ENCODE data around the gene PAIP2B. TPM values are rescaled to one million over a fixed set of nuclear protein-coding genes. Genes with fewer than 3 reads are reported as not detected.

The PAIP2B gene
- polyA plus RNA-seq, 1 of the 3 experiments (the other 2 are of a cell fraction), result 0.20 TPM

DNA sequence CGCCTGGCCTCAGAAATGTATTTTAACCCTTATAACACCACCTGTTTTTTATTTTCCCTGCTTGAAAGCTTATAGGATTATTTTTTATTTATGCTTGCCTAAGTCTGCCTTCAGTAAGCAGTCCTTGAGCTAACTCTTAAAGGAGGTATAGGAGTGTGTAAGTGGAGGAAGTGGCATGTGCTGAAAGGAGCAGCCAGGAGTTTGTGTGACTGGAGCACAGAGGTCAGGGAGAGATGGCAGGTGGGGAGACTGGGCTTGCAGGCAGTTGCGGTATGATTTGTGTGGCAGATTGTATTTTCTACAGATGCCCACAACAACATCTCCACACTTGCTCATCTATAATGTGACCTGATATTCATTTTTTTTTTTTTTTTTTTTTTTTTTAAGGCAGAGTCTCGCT is 27.2 kb upstream of the PAIP2B start:
- no peak overlapping the region for H3K9ac ChIP-seq
- TF ChIP-seq TEAD4 (IDR thresholded peaks at IDR 0.05; ENCODE audit: borderline replicate concordance, insufficient read depth) (no peak), GATA2 (CRISPR knock-in tag; IDR thresholded peaks at IDR 0.05) (no peak), FOSL2 (IDR thresholded peaks at IDR 0.05; ENCODE audit: borderline replicate concordance, low read depth) (no peak), SIN3A (IDR thresholded peaks at IDR 0.05; ENCODE audit: borderline replicate concordance, low read depth, low read length) (no peak), YY1 (IDR thresholded peaks at IDR 0.05; ENCODE audit: low read depth) (no peak)
- no peak overlapping the region for H3K27ac ChIP-seq (ENCODE audit: low read depth in 2 of 2, low read length in 1 of 2)
- no peaks in the 10 kb centered on the region for H4K20me1 ChIP-seq (ENCODE audit: insufficient read depth)
- no peak for DNase-seq
- H3K36me3 ChIP-seq (replicated peaks in 1 of 2; ENCODE audit: control insufficient read depth in 1 of 2, insufficient read depth in 2 of 2, low read length in 1 of 2), result no peaks in the 10 kb centered on the region
- H3F3A ChIP-seq (replicated peaks; ENCODE audit: insufficient read depth), result no peaks in the 10 kb centered on the region
- WGBS (ENCODE audit: low lambda C conversion rate), result 75% methylated on average over 3 of the region's 3 CpGs
- H3K4me3 ChIP-seq (ENCODE audit: low read depth in 2 of 2, low read length in 1 of 2), result no peak overlapping the region
- no peak overlapping the region for H3K4me2 ChIP-seq
- peaks cover 4% of the 10 kb centered on the region; the same call in 1 of the 2 replicates for H3K27me3 ChIP-seq (ENCODE audit: insufficient read depth)
- ChIA-PET POLR2A (no interaction called here), CTCF (no interaction called here)
- H3K9me3 ChIP-seq, result no peaks in the 10 kb centered on the region
- H2AFZ ChIP-seq (ENCODE audit: low read depth), result no peak overlapping the region
- no peaks in the 10 kb centered on the region for H3K79me2 ChIP-seq (ENCODE audit: insufficient read depth)
- H3K9me2 ChIP-seq, result no peaks in the 10 kb centered on the region
- H3K4me1 ChIP-seq (ENCODE audit: control insufficient read depth in 1 of 2, insufficient read depth in 2 of 2, low read depth in 1 of 2, low read length in 1 of 2), result no peaks in the 10 kb centered on the region

DNA sequence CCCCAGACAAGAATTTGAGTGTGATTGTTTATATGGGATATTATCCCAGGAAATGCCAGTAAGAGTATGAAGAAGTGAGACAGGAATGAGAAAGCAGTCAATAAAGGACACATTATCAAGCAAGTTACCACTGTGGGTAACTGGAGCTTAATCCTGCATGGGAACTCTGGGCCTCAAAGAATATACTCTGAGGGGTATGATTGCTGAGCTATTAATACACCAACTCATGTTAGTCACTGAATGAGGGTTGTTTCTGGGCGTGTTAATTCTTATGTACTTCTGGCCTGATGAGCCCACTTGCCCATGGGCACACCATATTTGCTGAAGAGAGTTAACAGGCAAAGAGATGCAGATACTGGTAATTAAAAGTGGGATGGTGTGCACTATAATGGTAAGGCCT is 26.6 kb upstream of the PAIP2B start:
- H3F3A ChIP-seq (replicated peaks; ENCODE audit: insufficient read depth), result no peaks in the 10 kb centered on the region
- H3K27ac ChIP-seq (ENCODE audit: low read depth in 2 of 2, low read length in 1 of 2), result no peak overlapping the region
- H3K9me2 ChIP-seq, result no peaks in the 10 kb centered on the region
- no peaks in the 10 kb centered on the region for H4K20me1 ChIP-seq (ENCODE audit: insufficient read depth)
- no peaks in the 10 kb centered on the region for H3K4me1 ChIP-seq (ENCODE audit: control insufficient read depth in 1 of 2, insufficient read depth in 2 of 2, low read depth in 1 of 2, low read length in 1 of 2)
- H3K36me3 ChIP-seq (replicated peaks in 1 of 2; ENCODE audit: control insufficient read depth in 1 of 2, insufficient read depth in 2 of 2, low read length in 1 of 2), result no peaks in the 10 kb centered on the region
- POLR2A ChIA-PET, result no interaction called here
- DNase-seq, result no peak
- CTCF ChIA-PET, result interaction anchor here (1.4 to 1.7 kb wide), 2 partner anchors 9 to 30 kb away, joined by 3 to 5 read pairs; no protein-coding TSS in a partner anchor
- H3K9ac ChIP-seq, result no peak overlapping the region
- no peaks in the 10 kb centered on the region for H3K79me2 ChIP-seq (ENCODE audit: insufficient read depth)
- no peak overlapping the region for H3K4me2 ChIP-seq
- TF ChIP-seq SIN3A (IDR thresholded peaks at IDR 0.05; ENCODE audit: borderline replicate concordance, low read depth, low read length) (no peak), TAF1 (IDR thresholded peaks at IDR 0.05; ENCODE audit: borderline replicate concordance, low read depth, low read length) (no peak), TEAD4 (IDR thresholded peaks at IDR 0.05; ENCODE audit: borderline replicate concordance, insufficient read depth) (no peak), FOSL2 (IDR thresholded peaks at IDR 0.05; ENCODE audit: borderline replicate concordance, low read depth) (no peak), RXRA (IDR thresholded peaks at IDR 0.05; ENCODE audit: borderline replicate concordance, low read depth) (no peak), EP300 (IDR thresholded peaks at IDR 0.05; ENCODE audit: borderline replicate concordance in 1 of 2, low read depth in 1 of 2, low read length in 1 of 2) (no peak), TCF12 (IDR thresholded peaks at IDR 0.05) (no peak), MEF2A (IDR thresholded peaks at IDR 0.05; ENCODE audit: borderline replicate concordance, low read depth) (no peak), YY1 (IDR thresholded peaks at IDR 0.05; ENCODE audit: low read depth) (no peak), GABPA (IDR thresholded peaks at IDR 0.05; ENCODE audit: low read depth) (no peak), RAD21 (IDR thresholded peaks at IDR 0.05; ENCODE audit: low read length) (no peak), SMC3 (IDR thresholded peaks at IDR 0.05; ENCODE audit: low read depth, low read length) (no peak)
- TF ChIP-seq, protein P1, sequence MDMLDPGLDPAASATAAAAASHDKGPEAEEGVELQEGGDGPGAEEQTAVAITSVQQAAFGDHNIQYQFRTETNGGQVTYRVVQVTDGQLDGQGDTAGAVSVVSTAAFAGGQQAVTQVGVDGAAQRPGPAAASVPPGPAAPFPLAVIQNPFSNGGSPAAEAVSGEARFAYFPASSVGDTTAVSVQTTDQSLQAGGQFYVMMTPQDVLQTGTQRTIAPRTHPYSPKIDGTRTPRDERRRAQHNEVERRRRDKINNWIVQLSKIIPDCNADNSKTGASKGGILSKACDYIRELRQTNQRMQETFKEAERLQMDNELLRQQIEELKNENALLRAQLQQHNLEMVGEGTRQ (IDR thresholded peaks at IDR 0.05; ENCODE audit: borderline replicate concordance, low read depth, low read length), result no peak
- TF ChIP-seq, protein P2, sequence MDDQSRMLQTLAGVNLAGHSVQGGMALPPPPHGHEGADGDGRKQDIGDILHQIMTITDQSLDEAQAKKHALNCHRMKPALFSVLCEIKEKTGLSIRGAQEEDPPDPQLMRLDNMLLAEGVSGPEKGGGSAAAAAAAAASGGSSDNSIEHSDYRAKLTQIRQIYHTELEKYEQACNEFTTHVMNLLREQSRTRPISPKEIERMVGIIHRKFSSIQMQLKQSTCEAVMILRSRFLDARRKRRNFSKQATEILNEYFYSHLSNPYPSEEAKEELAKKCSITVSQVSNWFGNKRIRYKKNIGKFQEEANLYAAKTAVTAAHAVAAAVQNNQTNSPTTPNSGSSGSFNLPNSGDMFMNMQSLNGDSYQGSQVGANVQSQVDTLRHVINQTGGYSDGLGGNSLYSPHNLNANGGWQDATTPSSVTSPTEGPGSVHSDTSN (IDR thresholded peaks at IDR 0.05), result no peak
- no peak overlapping the region for H2AFZ ChIP-seq (ENCODE audit: low read depth)
- no peak overlapping the region for H3K4me3 ChIP-seq (ENCODE audit: low read depth in 2 of 2, low read length in 1 of 2)
- H3K9me3 ChIP-seq, result no peaks in the 10 kb centered on the region
- WGBS (ENCODE audit: low lambda C conversion rate), result 0% methylated on average over 1 of the region's 1 CpG
- peaks cover 4% of the 10 kb centered on the region; the same call in 1 of the 2 replicates for H3K27me3 ChIP-seq (ENCODE audit: insufficient read depth)
